Endothelial cell of umbilical vein (primary cell): ENCODE results near the gene TSPYL1. TPM values are rescaled to one million over a fixed set of nuclear protein-coding genes. Genes with fewer than 3 reads are reported as not detected.

Source experiments
- BruUV-seq: library from RNA; stranded (reverse); fragments of 400-500 nt; replicated peaks from 2 replicates; lab custom pipeline; 2021; lab: Mats Ljungman, UMichigan
- CTCF ChIA-PET: fragments of 300-600, 350-600 bp; sonication (Branson Sonifier 250); formaldehyde crosslinking; loops from one replicate; lab custom pipeline; 2021; ENCODE audit warnings: antibody characterized with exemption, inconsistent platforms; lab: Charles Lee
- POLR2A ChIA-PET: fragments of 300-600, 350-600 bp; sonication (Branson Sonifier 250); formaldehyde crosslinking; loops from one replicate; lab custom pipeline; 2021; ENCODE audit warnings: antibody characterized with exemption, inconsistent platforms; lab: Charles Lee
- DNase-seq: peaks from one replicate; pipeline ENCODE4 v3.0.0-alpha.2; 2011; ENCODE audit warnings: low read depth, low spot score
- FAIRE-seq: peaks from 2 replicates; lab custom pipeline; 2011; peaks lifted over from hg19 to GRCh38; lab: Jason Lieb, UNC
- H2AFZ ChIP-seq: 2 replicates; pipeline ENCODE4 v1.6.0; 2012; ENCODE audit warnings: low read depth, low read length, control low read depth, inconsistent platforms
- H3K27ac ChIP-seq: 2 replicates; pipeline ENCODE4 v1.5.1; 2011; ENCODE audit warnings: low read depth, mild to moderate bottlenecking, control low read depth, low read length, moderate library complexity; ENCODE audit not compliant: insufficient read depth
- H3K27me3 ChIP-seq, 2 experiments: 2 replicates each; pipeline versions ENCODE4 v1.6.0 to v1.6.1; 2011; ENCODE audit warnings: low read length in 2 of 2, mixed read lengths in 1 of 2; ENCODE audit not compliant: control insufficient read depth in 2 of 2, insufficient read depth in 2 of 2
- H3K36me3 ChIP-seq, 2 experiments: 2 replicates in 1 of 2; 3 replicates in 1 of 2; pipeline ENCODE4 v1.5.1; 2011; ENCODE audit warnings: low read length in 2 of 2, mild to moderate bottlenecking in 1 of 2, moderate library complexity in 1 of 2; ENCODE audit not compliant: control insufficient read depth in 2 of 2, insufficient read depth in 2 of 2; ENCODE audit errors: extremely low read depth in 1 of 2
- H3K4me1 ChIP-seq: 3 replicates; pipeline ENCODE4 v1.5.1; 2011; ENCODE audit warnings: mild to moderate bottlenecking, low read length; ENCODE audit not compliant: control insufficient read depth, insufficient read depth; ENCODE audit errors: extremely low read depth
- H3K4me2 ChIP-seq: 2 replicates; pipeline ENCODE4 v1.6.1; 2011; ENCODE audit warnings: low read length, control low read depth, mixed read lengths; ENCODE audit not compliant: insufficient read depth
- H3K4me3 ChIP-seq, 3 experiments: fragments of 200-600 bp in 1 of 3; sonication (generic), shearing (Covaris generic) in 1 of 3; replicated peaks in 1 of 3; 2 replicates each; pipeline ENCODE4 v1.5.1; 2011 to 2016; ENCODE audit warnings: control low read depth in 3 of 3, low read length in 3 of 3, mild to moderate bottlenecking in 2 of 3, inconsistent platforms in 1 of 3, low read depth in 1 of 3, moderate library complexity in 1 of 3; ENCODE audit not compliant: insufficient read depth in 1 of 3
- H3K79me2 ChIP-seq: 2 replicates; pipeline ENCODE4 v1.6.0; 2012; ENCODE audit warnings: low read length, inconsistent platforms; ENCODE audit not compliant: control insufficient read depth, insufficient read depth
- H3K9ac ChIP-seq: replicated peaks from 2 replicates; pipeline ENCODE3; 2011; ENCODE audit warnings: low read length, control low read depth; ENCODE audit not compliant: insufficient read depth; ENCODE audit errors: extremely low read depth
- H3K9me1 ChIP-seq: replicated peaks from 3 replicates; pipeline ENCODE4 v1.6.0; 2011; ENCODE audit warnings: mild to moderate bottlenecking, low read length; ENCODE audit not compliant: control insufficient read depth, insufficient read depth; ENCODE audit errors: extremely low read depth
- H3K9me3 ChIP-seq: replicated peaks from 2 replicates; pipeline ENCODE4 v1.5.1; 2012; ENCODE audit warnings: low read length, inconsistent platforms; ENCODE audit not compliant: control insufficient read depth, insufficient read depth
- H4K20me1 ChIP-seq: replicated peaks from 2 replicates; pipeline ENCODE3; 2011; ENCODE audit warnings: mild to moderate bottlenecking, low read length; ENCODE audit not compliant: control insufficient read depth, insufficient read depth; ENCODE audit errors: extremely low read depth
- EZH2 ChIP-seq: IDR thresholded peaks from 2 replicates; pipeline ENCODE4 v1.6.1; 2012; ENCODE audit warnings: borderline replicate concordance, low read depth, mild to moderate bottlenecking, moderate library complexity, low read length, inconsistent platforms; ENCODE audit not compliant: severe bottlenecking
- FOS ChIP-seq: IDR thresholded peaks from 2 replicates; pipeline ENCODE4 v1.6.1; 2011; ENCODE audit warnings: mild to moderate bottlenecking, low read length, moderate library complexity, borderline replicate concordance; ENCODE audit not compliant: insufficient read depth
- GATA2 ChIP-seq: IDR thresholded peaks from 2 replicates; pipeline ENCODE4 v1.7.0; 2011; ENCODE audit warnings: low read depth, mild to moderate bottlenecking, moderate library complexity, mixed read lengths, low read length; ENCODE audit not compliant: insufficient read length, insufficient read depth
- JUN ChIP-seq: IDR thresholded peaks from 2 replicates; pipeline ENCODE4 v1.6.1; 2011; ENCODE audit warnings: borderline replicate concordance, low read depth; ENCODE audit not compliant: insufficient read length, insufficient read depth
- MYC ChIP-seq: IDR thresholded peaks from one replicate; pipeline ENCODE4 v1.6.1; 2011; ENCODE audit warnings: mild to moderate bottlenecking, low read depth, low read length
- POLR2A ChIP-seq: IDR thresholded peaks from 2 replicates; pipeline ENCODE4 v1.6.1; 2012; ENCODE audit warnings: low read depth, mild to moderate bottlenecking, control low read depth, low read length
- POLR2AphosphoS5 ChIP-seq: IDR thresholded peaks from 2 replicates; pipeline ENCODE4 v1.6.1; 2012; ENCODE audit warnings: low read depth, mild to moderate bottlenecking, control low read depth, low read length, moderate library complexity; ENCODE audit not compliant: insufficient read depth
- dilution Hi-C: fragments of 300-500 bp; cut with MboI; formaldehyde crosslinking; loops from one replicate; pipeline ENCODE4 v1.15.0; 2019; ENCODE audit warnings: low sequenced_read_pairs; ENCODE audit not compliant: extremely low pct_ligation_motif_present
- intact Hi-C: fragments of 100-400 bp; cut with micrococcal nuclease; formaldehyde crosslinking; loops from one replicate; pipeline ENCODE4 v1.10.0; 2022
- polyA plus RNA-seq, 4 experiments: library from polyadenylated mRNA; depleted of rRNA in 3 of 4; stranded (reverse) in 3 of 4; unstranded in 1 of 4; fragments of >200 nt; gene quantifications; 2 replicates each; pipeline versions ENCODE4 v1.2.1 to v1.2.3, GENCODE V29; 2011 to 2012; ENCODE audit warnings: missing spikeins in 1 of 4
- total RNA-seq: library from RNA; stranded (reverse); gene quantifications from 2 replicates; pipeline ENCODE4 v1.2.3, GENCODE V29; 2021
- TF ChIP-seq, protein P1 (sequence below): IDR thresholded peaks from 2 replicates; pipeline ENCODE4 v1.6.1; 2011; ENCODE audit not compliant: insufficient read depth, insufficient read length
- TF ChIP-seq, protein P2 (sequence below), 2 donors: IDR thresholded peaks; 1 replicate in 1 of 2; 2 replicates in 1 of 2; pipeline ENCODE4 v1.5.1; 2011; ENCODE audit warnings: low read length in 2 of 2, mild to moderate bottlenecking in 2 of 2, moderate library complexity in 2 of 2, control low read depth in 1 of 2, inconsistent platforms in 1 of 2, low read depth in 1 of 2; ENCODE audit not compliant: insufficient read depth in 1 of 2; ENCODE audit errors: extremely low read depth in 1 of 2

TSPYL1 gene
- total and polyA plus RNA-seq, 2 donors (not counting 3 experiments of a cell fraction or from before 2014, with no cell fraction given): 32.1 to 54.5 TPM

DNA sequence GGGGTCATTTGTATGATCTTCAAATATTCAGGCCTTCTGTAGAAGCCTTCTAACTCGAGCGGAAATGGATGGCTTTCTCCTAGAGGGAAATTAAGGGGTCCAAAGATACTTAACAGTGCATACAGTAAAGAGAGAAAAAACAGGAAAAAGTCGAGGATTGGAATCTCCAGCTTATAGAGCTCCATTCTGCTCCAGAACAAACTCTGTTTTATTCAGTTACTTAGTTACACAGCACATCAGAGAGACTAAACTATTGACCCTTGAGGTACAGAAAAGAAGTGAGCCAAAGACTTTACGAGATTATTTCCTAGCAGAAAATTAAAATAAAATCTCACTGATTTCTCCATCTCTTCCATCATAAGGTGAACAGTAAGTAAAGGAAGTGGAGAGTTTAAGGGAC is 47.3 kb upstream of the TSPYL1 start:
- no peaks in the 10 kb centered on the region for H3K9me1 ChIP-seq
- FAIRE-seq (no peak), DNase-seq (no peak)
- no peak overlapping the region for H3K27ac ChIP-seq
- ChIA-PET POLR2A (no interaction called here), CTCF (interaction anchor here (0.6 to 2.7 kb wide), 3 partner anchors 8 to 184 kb away, joined by 3 to 12 read pairs (median 3); partner anchors contain the start of gene CALHM5)
- no peaks in the 10 kb centered on the region for H3K79me2 ChIP-seq
- H2AFZ ChIP-seq: no peak overlapping the region
- H3K36me3 ChIP-seq: no peaks in the 10 kb centered on the region
- no peak overlapping the region for H3K9ac ChIP-seq
- TF ChIP-seq JUN (no peak), POLR2A (no peak), EZH2 (no peak), GATA2 (no peak)
- TF ChIP-seq, protein P1, sequence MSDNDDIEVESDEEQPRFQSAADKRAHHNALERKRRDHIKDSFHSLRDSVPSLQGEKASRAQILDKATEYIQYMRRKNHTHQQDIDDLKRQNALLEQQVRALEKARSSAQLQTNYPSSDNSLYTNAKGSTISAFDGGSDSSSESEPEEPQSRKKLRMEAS: no peak
- H3K27me3 ChIP-seq: no peaks in the 10 kb centered on the region
- no peaks in the 10 kb centered on the region for H3K9me3 ChIP-seq
- no peak overlapping the region for H3K4me2 ChIP-seq
- dilution Hi-C loops: no loop called here
- peaks cover 16% of the 10 kb centered on the region for H3K4me1 ChIP-seq
- intact Hi-C loops: no loop called here
- no peaks in the 10 kb centered on the region for H4K20me1 ChIP-seq
- no peak overlapping the region for H3K4me3 ChIP-seq
- no TSS peak for BruUV-seq

DNA sequence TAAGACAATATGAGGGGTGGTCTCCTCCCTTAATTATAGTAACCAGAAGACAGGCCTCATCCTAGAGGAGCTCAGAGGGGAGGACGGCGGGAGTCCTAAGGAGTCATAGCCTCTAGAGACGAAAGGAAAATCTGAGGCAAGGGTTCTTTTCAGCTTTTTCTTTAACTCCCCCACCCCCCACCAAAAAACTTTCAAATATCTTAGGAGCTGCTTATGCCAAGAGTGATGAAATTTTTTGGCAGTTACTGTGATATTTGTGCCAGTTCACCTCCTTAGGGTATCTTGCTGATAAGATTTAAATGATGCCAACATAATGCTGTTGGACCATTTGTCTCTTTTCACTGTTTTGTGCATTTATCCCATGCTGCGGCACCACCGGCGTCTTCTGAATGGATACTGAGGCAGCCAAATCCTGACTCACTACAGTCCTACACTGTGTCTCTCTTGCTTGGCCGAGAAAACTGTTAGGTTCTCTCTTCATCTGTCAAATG is 46.5 kb upstream of the TSPYL1 start:
- ChIA-PET POLR2A (no interaction called here), CTCF (no interaction called here)
- no peak overlapping the region for H3K9ac ChIP-seq
- BruUV-seq: no TSS peak
- H2AFZ ChIP-seq: no peak overlapping the region
- no peak for DNase-seq
- no peaks in the 10 kb centered on the region for H3K9me1 ChIP-seq
- H3K4me3 ChIP-seq: no peak overlapping the region
- H3K27me3 ChIP-seq: no peaks in the 10 kb centered on the region
- no peak overlapping the region for H3K4me2 ChIP-seq
- H3K79me2 ChIP-seq: no peaks in the 10 kb centered on the region
- H4K20me1 ChIP-seq: no peaks in the 10 kb centered on the region
- H3K27ac ChIP-seq: no peak overlapping the region
- H3K4me1 ChIP-seq: peaks cover 16% of the 10 kb centered on the region
- no peak for FAIRE-seq
- intact Hi-C loops (no loop called here), dilution Hi-C loops (no loop called here)
- H3K9me3 ChIP-seq: no peaks in the 10 kb centered on the region
- TF ChIP-seq EZH2 (no peak), POLR2A (no peak), MYC (no peak), GATA2 (no peak), FOS (no peak), POLR2AphosphoS5 (no peak), JUN (no peak)
- TF ChIP-seq, protein P2, sequence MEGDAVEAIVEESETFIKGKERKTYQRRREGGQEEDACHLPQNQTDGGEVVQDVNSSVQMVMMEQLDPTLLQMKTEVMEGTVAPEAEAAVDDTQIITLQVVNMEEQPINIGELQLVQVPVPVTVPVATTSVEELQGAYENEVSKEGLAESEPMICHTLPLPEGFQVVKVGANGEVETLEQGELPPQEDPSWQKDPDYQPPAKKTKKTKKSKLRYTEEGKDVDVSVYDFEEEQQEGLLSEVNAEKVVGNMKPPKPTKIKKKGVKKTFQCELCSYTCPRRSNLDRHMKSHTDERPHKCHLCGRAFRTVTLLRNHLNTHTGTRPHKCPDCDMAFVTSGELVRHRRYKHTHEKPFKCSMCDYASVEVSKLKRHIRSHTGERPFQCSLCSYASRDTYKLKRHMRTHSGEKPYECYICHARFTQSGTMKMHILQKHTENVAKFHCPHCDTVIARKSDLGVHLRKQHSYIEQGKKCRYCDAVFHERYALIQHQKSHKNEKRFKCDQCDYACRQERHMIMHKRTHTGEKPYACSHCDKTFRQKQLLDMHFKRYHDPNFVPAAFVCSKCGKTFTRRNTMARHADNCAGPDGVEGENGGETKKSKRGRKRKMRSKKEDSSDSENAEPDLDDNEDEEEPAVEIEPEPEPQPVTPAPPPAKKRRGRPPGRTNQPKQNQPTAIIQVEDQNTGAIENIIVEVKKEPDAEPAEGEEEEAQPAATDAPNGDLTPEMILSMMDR (IDR thresholded peaks at IDR 0.05; ENCODE audit: extremely low read depth in 1 of 2, insufficient read depth in 1 of 2, low read depth in 1 of 2, low read length in 2 of 2): no peak
- TF ChIP-seq, protein P1: no peak
- no peaks in the 10 kb centered on the region for H3K36me3 ChIP-seq
